Neural cell (in vitro differentiated cells): Measurements from ENCODE around the gene PGP.

Source experiments
- CTCF ChIP-seq: fragments of 450-650 bp; IDR thresholded peaks from 2 replicates; pipeline ENCODE4 v1.5.1; 2014; ENCODE audit warnings: antibody characterized with exemption, mild to moderate bottlenecking, moderate library complexity; ENCODE audit not compliant: poor library complexity, severe bottlenecking
- EP300 ChIP-seq: fragments of 450-650 bp; conservative IDR thresholded peaks from 2 replicates; pipeline ENCODE4 v1.6.1; 2014; ENCODE audit warnings: antibody characterized with exemption, mild to moderate bottlenecking, moderate library complexity; ENCODE audit not compliant: poor library complexity, severe bottlenecking
- EZH2 ChIP-seq: fragments of 200-600, 300-800 bp; shearing (Covaris generic), sonication (generic); IDR thresholded peaks from 2 replicates; pipeline ENCODE4 v1.6.1; 2014; ENCODE audit warnings: antibody characterized with exemption, low read length, borderline replicate concordance, mild to moderate bottlenecking; ENCODE audit not compliant: insufficient read depth, poor library complexity, severe bottlenecking
- MXI1 ChIP-seq: fragments of 450-650 bp; conservative IDR thresholded peaks from 2 replicates; pipeline ENCODE4 v1.6.1; 2014; ENCODE audit warnings: antibody characterized with exemption, mild to moderate bottlenecking; ENCODE audit not compliant: poor library complexity, severe bottlenecking
- POLR2AphosphoS5 ChIP-seq: IDR thresholded peaks from 2 replicates; pipeline ENCODE4 v1.6.1; 2012
- RAD21 ChIP-seq: fragments of 450-650 bp; conservative IDR thresholded peaks from 2 replicates; pipeline ENCODE4 v1.6.1; 2014; ENCODE audit warnings: antibody characterized with exemption, mild to moderate bottlenecking, moderate library complexity
- SMC3 ChIP-seq: fragments of 450-650 bp; conservative IDR thresholded peaks from 2 replicates; pipeline ENCODE4 v1.6.1; 2014; ENCODE audit warnings: antibody characterized with exemption, mild to moderate bottlenecking, moderate library complexity; ENCODE audit not compliant: poor library complexity
- TAF1 ChIP-seq: IDR thresholded peaks from 2 replicates; pipeline ENCODE4 v1.6.1; 2012; ENCODE audit warnings: low read depth

- TF ChIP-seq CTCF, result no peak
- TF ChIP-seq EZH2, result no peak
- no peak for TF ChIP-seq POLR2AphosphoS5
- TF ChIP-seq TAF1, result no peak
- no peak for TF ChIP-seq SMC3
- no peak for TF ChIP-seq MXI1
- no peak for TF ChIP-seq EP300
- TF ChIP-seq RAD21, result no peak
Measured at GRCh38 chr16:2204416-2205103, 10.1 kb downstream of the PGP start.
